Measurements from ENCODE around the gene MBP.

GRCh38 chr18:76972846-76973519 lies 159.6 kb downstream of the MBP start:
- TF ChIP-seq CTCF (IDR thresholded peaks at IDR 0.05; ENCODE audit: low read depth, low read length) (no peak), POLR2A (IDR thresholded peaks at IDR 0.05; ENCODE audit: extremely low read depth, insufficient read length) (no peak), MAX (IDR thresholded peaks at IDR 0.05; ENCODE audit: low read depth, low read length) (no peak), MYC (IDR thresholded peaks at IDR 0.05; ENCODE audit: low read depth, low read length) (no peak)
